Measurements from ENCODE around the gene DNM3. TPM values are rescaled to one million over a fixed set of nuclear protein-coding genes. Genes with fewer than 3 reads are reported as not detected.

Gene DNM3
- total RNA-seq, 1 donor from 2014 or later, result 2.3 TPM

DNA sequence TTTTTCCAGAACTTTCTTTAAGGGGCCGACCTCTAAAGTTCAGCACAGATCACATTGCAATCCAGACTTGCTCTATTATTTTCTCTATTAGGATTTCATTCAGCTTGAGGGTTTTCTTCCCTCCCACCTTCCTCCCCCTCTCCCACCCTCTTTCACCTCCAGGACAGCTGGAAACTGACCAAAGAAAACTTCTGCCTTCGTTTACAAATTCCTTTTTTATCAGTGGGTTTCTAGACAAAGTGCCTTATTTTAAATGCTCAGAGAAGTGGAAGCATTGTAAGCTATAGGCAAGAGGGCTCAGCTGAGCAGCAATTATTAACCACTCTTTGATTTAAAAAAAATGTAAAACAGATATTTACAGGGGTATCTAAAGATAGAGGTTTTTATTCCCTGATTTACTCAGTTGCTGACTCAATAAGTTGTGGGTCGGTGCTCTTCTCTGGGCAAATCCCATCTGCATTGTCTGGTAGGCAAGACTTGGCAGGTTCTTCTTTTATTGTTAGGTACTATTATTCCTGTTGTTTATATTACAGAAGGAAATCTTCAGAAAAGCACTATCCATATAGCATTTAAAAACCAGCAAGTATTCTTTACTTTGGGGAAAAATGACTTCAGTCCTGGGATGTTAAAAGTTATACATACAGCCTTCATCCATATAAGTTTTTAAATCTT lies 302.2 kb downstream of the DNM3 start:
- DNase-seq, result no peak
- ATAC-seq, result peak; percentile 15
- intact Hi-C loops (cut with micrococcal nuclease), result no loop called here

- DNase-seq, result peak; percentile 77
- intact Hi-C loops (cut with micrococcal nuclease), result no loop called here
- ATAC-seq, result peak; percentile 97
Observed at GRCh38 chr1:172144445-172145061, 303.3 kb downstream of the DNM3 start.

GRCh38 chr1:172145231-172145651 lies 303.9 kb downstream of the DNM3 start:
- ATAC-seq (peak; percentile 65), DNase-seq (no peak)
- intact Hi-C loops (cut with micrococcal nuclease), result no loop called here

GRCh38 chr1:172145656-172146055 lies 304.4 kb downstream of the DNM3 start:
- no peak for ATAC-seq
- no peak for DNase-seq
- intact Hi-C loops (cut with micrococcal nuclease), result no loop called here

DNA sequence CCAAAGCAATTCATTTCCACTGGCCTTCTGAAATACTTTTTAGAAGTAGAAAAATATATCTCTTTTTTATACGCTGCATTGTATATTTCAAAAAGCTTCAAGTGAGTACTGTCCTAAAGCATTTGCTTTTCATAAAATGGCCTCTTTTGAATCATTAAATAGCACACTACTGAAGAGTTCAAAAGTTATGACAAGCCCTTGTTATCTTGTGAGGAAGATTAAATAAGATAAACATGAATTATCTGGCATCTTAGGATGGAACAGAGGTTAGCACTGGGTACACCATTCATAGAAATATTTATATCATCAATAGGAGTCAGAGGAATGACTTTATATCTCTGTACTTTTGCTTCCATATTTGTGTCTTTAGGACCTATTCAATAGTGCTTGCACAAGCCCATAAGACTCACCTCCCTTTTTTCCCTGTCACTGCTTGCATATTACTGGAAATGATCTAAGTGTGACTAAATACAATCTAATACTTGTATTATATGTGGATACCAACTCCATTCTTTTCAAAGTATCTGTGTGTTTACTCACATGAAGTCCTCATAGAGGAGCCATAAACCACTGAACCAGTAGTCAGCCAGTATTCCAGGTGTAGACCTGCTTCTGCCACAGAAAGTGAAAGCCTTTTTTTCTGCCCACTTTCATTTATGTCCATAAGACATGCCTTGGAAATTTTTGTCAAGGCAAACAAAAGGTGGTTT lies 305.0 kb downstream of the DNM3 start:
- intact Hi-C loops (cut with micrococcal nuclease), result no loop called here
- ATAC-seq (no peak), DNase-seq (no peak)

DNA sequence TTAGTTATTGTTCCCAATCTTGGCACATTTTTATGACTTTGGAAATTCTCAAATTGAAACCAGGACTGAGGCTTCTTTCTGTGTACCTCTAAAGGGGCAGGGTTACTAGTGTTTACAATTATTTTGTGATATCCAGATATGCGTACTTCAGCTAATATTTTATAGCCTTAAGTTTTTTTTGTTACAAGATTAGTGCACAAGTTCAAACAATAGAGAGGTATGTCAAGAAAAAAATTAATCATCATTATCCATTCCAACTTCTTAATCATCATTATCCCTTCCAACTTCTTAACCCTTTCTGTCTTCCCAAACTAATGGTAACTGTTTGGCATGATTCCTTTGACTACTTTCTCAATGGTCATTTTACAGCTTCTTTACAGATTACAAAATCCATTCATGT lies 306.2 kb downstream of the DNM3 start:
- ATAC-seq (no peak), DNase-seq (no peak)
- intact Hi-C loops (cut with micrococcal nuclease), result no loop called here

DNA sequence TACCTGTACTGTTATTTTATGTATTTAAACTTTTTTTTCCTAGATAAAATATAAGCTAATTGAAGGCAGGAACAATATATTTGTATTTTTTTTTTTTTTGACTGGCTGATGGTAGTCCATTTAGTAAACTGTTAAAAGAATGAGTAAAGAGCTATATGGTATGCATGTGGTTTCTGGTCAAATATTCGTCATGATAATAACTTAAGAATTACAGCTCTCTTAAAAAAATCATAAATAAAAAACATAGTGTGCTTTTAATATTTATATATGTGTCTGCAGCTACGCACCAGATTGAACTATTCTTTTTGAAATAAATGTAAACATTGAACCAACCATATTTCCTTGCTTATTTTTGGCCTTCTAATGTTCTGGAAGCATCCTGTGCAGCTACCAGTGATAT lies 306.9 kb downstream of the DNM3 start:
- ATAC-seq, result no peak
- intact Hi-C loops (cut with micrococcal nuclease), result no loop called here
- no peak for DNase-seq

DNA sequence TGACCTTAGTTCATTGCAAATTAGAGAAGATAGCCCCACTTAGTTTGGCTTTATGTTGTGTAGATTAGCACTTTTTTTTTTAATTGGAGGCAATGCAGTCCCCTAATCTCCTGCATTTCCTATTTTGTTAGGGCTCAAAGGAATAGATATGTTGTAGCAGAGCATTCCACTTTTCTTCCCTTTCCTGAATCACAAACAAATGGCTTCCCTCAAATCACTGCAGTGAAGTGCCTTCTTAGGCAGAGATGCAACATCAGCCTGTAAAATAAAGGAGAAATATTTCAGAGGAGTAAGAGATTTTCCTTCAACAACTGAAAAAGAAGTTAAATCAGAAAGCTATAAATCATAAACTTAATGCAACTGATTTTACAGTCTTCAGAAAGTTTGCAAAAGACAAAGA lies 307.4 kb downstream of the DNM3 start:
- DNase-seq (no peak), ATAC-seq (no peak)
- intact Hi-C loops (cut with micrococcal nuclease), result no loop called here

DNA sequence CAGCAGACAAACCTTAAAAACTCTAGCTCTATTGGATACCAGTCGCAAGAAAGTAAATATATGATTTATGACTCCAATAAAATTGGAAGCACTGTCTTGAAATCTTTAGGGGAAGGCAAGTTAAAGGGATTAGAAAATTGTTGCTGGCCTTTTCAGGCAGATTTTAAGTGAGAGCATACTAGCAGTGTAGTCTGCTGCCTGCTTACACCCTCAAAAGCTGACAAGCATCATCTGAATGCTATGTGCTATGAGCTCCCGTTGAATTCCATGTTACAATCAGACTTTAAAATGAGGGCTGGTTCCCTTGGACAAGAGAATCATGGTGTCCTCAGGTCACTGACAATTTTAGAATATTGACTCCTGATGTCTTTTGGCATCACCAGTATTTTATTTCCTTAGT lies 308.0 kb downstream of the DNM3 start:
- ATAC-seq (no peak), DNase-seq (no peak)
- intact Hi-C loops (cut with micrococcal nuclease), result no loop called here

- peak; percentile 61 for ATAC-seq
- intact Hi-C loops (cut with micrococcal nuclease), result no loop called here
- DNase-seq, result no peak
Observed at GRCh38 chr1:172154551-172154950, 313.3 kb downstream of the DNM3 start.

- ATAC-seq (no peak), DNase-seq (no peak)
- intact Hi-C loops (cut with micrococcal nuclease), result no loop called here
Observed at GRCh38 chr1:172155766-172156165, 314.5 kb downstream of the DNM3 start.

GRCh38 chr1:172162236-172162635 lies 320.9 kb downstream of the DNM3 start:
- intact Hi-C loops (cut with micrococcal nuclease), result no loop called here
- ATAC-seq, result no peak
- DNase-seq, result no peak

GRCh38 chr1:172163498-172164215 lies 322.4 kb downstream of the DNM3 start:
- ATAC-seq, result peak; percentile 52
- intact Hi-C loops (cut with micrococcal nuclease), result no loop called here

DNA sequence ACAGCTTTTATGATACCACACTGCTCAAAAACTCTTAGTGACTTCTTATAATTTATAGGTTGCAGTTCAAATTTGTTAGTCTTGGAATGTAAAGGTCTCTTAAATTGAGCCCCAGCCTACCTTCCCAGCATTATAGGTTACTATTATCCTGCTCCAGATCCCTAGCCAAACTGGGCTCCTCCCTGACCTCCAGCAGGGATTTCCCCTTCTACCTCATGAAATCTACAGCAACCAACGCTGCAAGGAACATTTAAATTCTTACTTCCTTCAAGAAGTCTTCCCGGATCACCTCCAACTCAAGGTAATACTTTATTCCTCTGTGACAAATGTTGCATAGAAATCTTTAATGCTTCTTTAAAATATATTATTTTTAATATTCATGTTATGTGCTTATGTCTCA lies 324.1 kb downstream of the DNM3 start:
- intact Hi-C loops (cut with micrococcal nuclease), result no loop called here
- DNase-seq, result no peak
- ATAC-seq, result no peak

More at GRCh38 chr1:172163498-172164215, 322.4 kb downstream of the DNM3 start:
- no peak for DNase-seq

- intact Hi-C loops (cut with micrococcal nuclease), result no loop called here
- peak; percentile 94 for ATAC-seq
- DNase-seq, result no peak
Observed at GRCh38 chr1:172167796-172168596, 326.7 kb downstream of the DNM3 start.

- ATAC-seq, result no peak
- intact Hi-C loops (cut with micrococcal nuclease), result no loop called here
- DNase-seq, result no peak
Observed at GRCh38 chr1:172168597-172168872, 327.2 kb downstream of the DNM3 start.

DNA sequence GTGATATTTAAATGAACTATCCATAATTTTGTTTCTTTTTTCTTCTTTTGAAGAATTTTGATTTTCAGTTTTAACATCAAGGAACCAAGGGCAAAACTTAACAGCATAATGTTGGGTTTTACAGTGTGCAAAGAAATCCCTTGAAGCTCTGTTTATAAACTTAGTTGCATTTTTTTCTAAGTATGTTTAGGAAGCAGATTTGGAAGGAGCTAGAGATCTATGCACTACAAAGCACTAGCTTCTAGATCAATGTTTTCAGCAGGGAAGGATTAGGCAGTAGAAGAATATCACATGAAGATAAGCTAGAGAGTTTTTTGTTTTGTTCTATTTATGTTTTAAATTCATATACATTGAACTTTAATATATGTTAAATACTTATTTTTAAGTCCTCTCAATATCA lies 328.5 kb downstream of the DNM3 start:
- no peak for ATAC-seq

GRCh38 chr1:172172352-172172831 lies 331.1 kb downstream of the DNM3 start:
- intact Hi-C loops (cut with micrococcal nuclease), result no loop called here
- ATAC-seq (no peak), DNase-seq (no peak)

More for the DNA sequence above, 328.5 kb downstream of the DNM3 start:
- intact Hi-C loops (cut with micrococcal nuclease), result no loop called here
- no peak for DNase-seq

GRCh38 chr1:172176206-172176605 lies 334.9 kb downstream of the DNM3 start:
- ATAC-seq, result no peak
- intact Hi-C loops (cut with micrococcal nuclease), result no loop called here

More at GRCh38 chr1:172176206-172176605, 334.9 kb downstream of the DNM3 start:
- no peak for DNase-seq

Data from left ventricle myocardium superior (tissue), 1 donor.